Spleen (tissue), 7 donors: Measurements from ENCODE around the gene RAMP1.

Source experiments
- CTCF ChIP-seq, 11 experiments: fragments of 200-600 bp in 7 of 11; fragments of 450-650 bp in 4 of 11; sonication (generic) in 4 of 11; IDR thresholded peaks in 8 of 11; conservative IDR thresholded peaks in 3 of 11; 1 replicate in 7 of 11; 2 replicates in 4 of 11; pipeline versions ENCODE4 v1.4.0 to v1.8.0; 2016 to 2021; ENCODE audit warnings: antibody characterized with exemption in 11 of 11, inconsistent platforms in 4 of 11, mild to moderate bottlenecking in 1 of 11
- POLR2A ChIP-seq, 3 donors: fragments of 450-650 bp; IDR thresholded peaks; one replicate each; pipeline ENCODE4 v1.5.1; 2017; ENCODE audit warnings: antibody characterized with exemption in 3 of 3, mild to moderate bottlenecking in 1 of 3
- donor health status: DM: no; HTN: no; CAD: no; lungs with moderate emphysema.
- donor health status: DM: no; HTN: no; CAD: no.
- donor health status: DM: no; HTN: no; CAD: no.

GRCh38 chr2:237927986-237928385 is 68.6 kb downstream of the RAMP1 start:
- TF ChIP-seq POLR2A (IDR thresholded peaks at IDR 0.05) (no peak), CTCF (IDR thresholded peaks at IDR 0.05 in 8 of 11, conservative IDR thresholded peaks at IDR 0.05 in 3 of 11) (no peak)
